HG02973 (cell line): Measurements from ENCODE around the gene GDF3.
"Not testable (repeated sequence)": the region's sequence is repeated elsewhere in the genome, so short reads cannot be mapped to it uniquely, and the experiment has no call there.

ENCODE experiments used
- ATAC-seq: cut with Tn5 transposase; IDR thresholded peaks from one replicate; pipeline ENCODE4 v1.9.1; 2021; ENCODE audit warnings: moderate library complexity; ENCODE audit not compliant: unreplicated experiment

GDF3 gene

GRCh38 chr12:7695566-7696197, at the start of gene GDF3:
Gene GDF3 (minus strand): TSS chr12:7695775. CDS start chr12:7695728, 47 bp downstream.
- ATAC-seq, result no peak

GRCh38 chr12:7732993-7733392, 37.4 kb upstream of the GDF3 start:
- no peak for ATAC-seq

GRCh38 chr12:7731486-7731885, 35.9 kb upstream of the GDF3 start:
- ATAC-seq, result no peak

- ATAC-seq, result not testable (repeated sequence)
These were observed 35.4 kb upstream of the GDF3 start for GRCh38 chr12:7730984-7731383.

GRCh38 chr12:7729746-7730145, 34.2 kb upstream of the GDF3 start:
- ATAC-seq, result no peak

GRCh38 chr12:7723926-7724325, 28.4 kb upstream of the GDF3 start:
- no peak for ATAC-seq

GRCh38 chr12:7719946-7720730, 24.6 kb upstream of the GDF3 start:
- ATAC-seq, result no peak

GRCh38 chr12:7716381-7716780, 20.8 kb upstream of the GDF3 start:
- ATAC-seq, result no peak

GRCh38 chr12:7712841-7713442, 17.4 kb upstream of the GDF3 start:
- no peak for ATAC-seq

GRCh38 chr12:7711133-7711532, 15.6 kb upstream of the GDF3 start, which contains the start of gene DPPA3:
Gene DPPA3 (plus strand): TSS chr12:7711433. CDS start chr12:7711571, 138 bp downstream.
- no peak for ATAC-seq

GRCh38 chr12:7709969-7710675, 14.5 kb upstream of the GDF3 start:
- ATAC-seq, result no peak

- no peak for ATAC-seq
These were observed 10.3 kb upstream of the GDF3 start for GRCh38 chr12:7705846-7706245.

- ATAC-seq, result no peak
These were observed 376 bp downstream of the GDF3 start for GRCh38 chr12:7695237-7695560.

- ATAC-seq, result no peak
These were observed 879 bp downstream of the GDF3 start for GRCh38 chr12:7694556-7695236.

GRCh38 chr12:7693793-7694192, 1.8 kb downstream of the GDF3 start:
- ATAC-seq, result no peak

- ATAC-seq, result no peak
These were observed 14.0 kb downstream of the GDF3 start for GRCh38 chr12:7681535-7681934.

- no peak for ATAC-seq
These were observed 16.1 kb downstream of the GDF3 start for GRCh38 chr12:7679251-7680045.

GRCh38 chr12:7678744-7679143, 16.8 kb downstream of the GDF3 start:
- no peak for ATAC-seq

- not testable (repeated sequence) for ATAC-seq
These were observed 18.1 kb downstream of the GDF3 start for GRCh38 chr12:7677432-7677888.

- ATAC-seq, result not testable (repeated sequence)
These were observed 20.1 kb downstream of the GDF3 start for GRCh38 chr12:7675455-7675854.
